ENCODE results near the gene KCNK6.

The KCNK6 gene

DNA sequence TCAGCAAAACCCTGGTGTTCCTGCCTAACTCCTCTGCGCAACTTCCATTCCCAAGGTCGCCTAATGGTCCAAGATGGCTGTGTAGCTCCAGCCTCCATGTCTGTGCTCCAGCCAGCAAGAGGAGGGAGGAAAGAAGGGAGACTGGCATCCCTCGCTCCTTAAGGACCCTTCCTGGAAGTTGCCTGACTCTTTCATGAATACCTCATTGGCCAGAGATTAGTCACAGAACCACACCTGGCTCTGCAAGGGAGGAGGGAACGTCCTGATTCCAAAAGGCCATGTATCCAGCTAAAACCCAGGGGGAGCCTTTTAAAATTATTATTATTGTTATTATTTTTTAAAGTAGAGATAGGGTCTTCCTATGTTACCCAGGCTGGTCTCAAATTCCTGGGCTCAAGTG lies 4.8 kb downstream of the KCNK6 start:
- peaks cover 11% of the 10 kb centered on the region for H3K4me1 ChIP-seq (ENCODE audit: control insufficient read depth, insufficient read depth, low read depth, low read length)
- no peak overlapping the region for H3K18ac ChIP-seq (ENCODE audit: low read depth in 1 of 2, low read length in 2 of 2)
- no peak overlapping the region for H3K14ac ChIP-seq (ENCODE audit: low read length in 2 of 2)
- H4K91ac ChIP-seq (ENCODE audit: low read length): no peak overlapping the region
- DNase-seq: no peak
- WGBS: 96% methylated on average over 2 of the region's 4 CpGs
- H3K4me3 ChIP-seq (ENCODE audit: insufficient read depth in 1 of 2, low read depth in 1 of 2, low read length in 2 of 2): no peak overlapping the region
- no peaks in the 10 kb centered on the region for H3K9me3 ChIP-seq (ENCODE audit: control insufficient read depth, low read length)
- H2BK15ac ChIP-seq (ENCODE audit: low read depth, poor library complexity, severe bottlenecking): no peak overlapping the region
- no peak overlapping the region for H3K23ac ChIP-seq (ENCODE audit: low read length in 2 of 2)
- no peak overlapping the region for H2BK12ac ChIP-seq (ENCODE audit: low read length in 2 of 2)
- H3K27me3 ChIP-seq (ENCODE audit: control insufficient read depth in 1 of 2, insufficient read depth in 1 of 2, low read length in 2 of 2): peaks cover 0 to 2% of the 10 kb centered on the region in 2 experiments
- H3K9ac ChIP-seq (ENCODE audit: low read length): no peak overlapping the region
- H2BK120ac ChIP-seq (ENCODE audit: low read depth, low read length): no peak overlapping the region
- no peak overlapping the region for H3K4me2 ChIP-seq (ENCODE audit: low read length, poor library complexity, severe bottlenecking)
- H2AFZ ChIP-seq (ENCODE audit: low read depth, low read length): no peak overlapping the region
- peaks cover 5% of the 10 kb centered on the region for H3K79me1 ChIP-seq (replicated peaks; ENCODE audit: low read length, poor library complexity, severe bottlenecking)
- no peak overlapping the region for H2AK5ac ChIP-seq (ENCODE audit: low read length, severe bottlenecking)
- H3K27ac ChIP-seq (ENCODE audit: low read length, poor library complexity, severe bottlenecking): no peak overlapping the region
- no peak overlapping the region for H3K4ac ChIP-seq (ENCODE audit: low read depth in 1 of 2, low read length in 2 of 2)
- H3K36me3 ChIP-seq (ENCODE audit: control insufficient read depth in 1 of 2, insufficient read depth in 2 of 2, low read depth in 1 of 2, low read length in 2 of 2): peaks cover 5 to 31% of the 10 kb centered on the region in 2 experiments
- no peak overlapping the region for H4K8ac ChIP-seq (ENCODE audit: low read length)
- no peak overlapping the region for H2BK5ac ChIP-seq (ENCODE audit: low read depth, low read length, poor library complexity, severe bottlenecking)

- Histone ChIP-seq H2AK5ac (ENCODE audit: low read length, severe bottlenecking) (no peak overlapping the region), H3K27me3 (ENCODE audit: control insufficient read depth in 1 of 2, insufficient read depth in 1 of 2, low read length in 2 of 2) (no peaks in the 10 kb centered on the region)
- 95% methylated on average over 22 of the region's 22 CpGs for WGBS
Observed at GRCh38 chr19:38326591-38326990, 6.9 kb downstream of the KCNK6 start.

DNA sequence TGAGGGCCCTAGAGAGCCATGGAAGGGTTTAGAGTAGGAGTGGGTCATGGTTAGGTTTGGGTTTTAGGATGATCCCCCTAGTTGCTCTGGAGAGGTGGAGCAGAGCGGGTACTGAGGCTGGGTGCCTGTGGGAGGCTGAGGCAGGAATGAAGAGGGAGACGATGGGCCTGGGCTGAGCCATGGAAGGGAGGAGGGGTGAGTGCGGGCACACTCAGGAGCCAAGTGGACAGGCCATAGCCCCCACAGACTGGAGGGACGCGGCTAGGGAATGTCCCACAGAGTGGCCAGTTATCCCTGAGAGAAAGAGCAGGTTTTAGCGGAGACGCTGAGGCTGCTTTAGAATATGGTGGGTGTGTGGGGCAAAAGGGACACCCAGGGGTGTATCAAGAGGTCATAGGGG lies 10.0 kb downstream of the KCNK6 start:
- H2BK120ac ChIP-seq (ENCODE audit: low read depth, low read length): no peak overlapping the region
- WGBS: 90% methylated on average over 7 of the region's 7 CpGs
- no peak overlapping the region for H3K23ac ChIP-seq (ENCODE audit: low read length in 2 of 2)
- peaks cover 2% of the 10 kb centered on the region for H3K79me1 ChIP-seq (replicated peaks; ENCODE audit: low read length, poor library complexity, severe bottlenecking)
- H3K9me3 ChIP-seq (ENCODE audit: control insufficient read depth, low read length): no peaks in the 10 kb centered on the region
- no peak overlapping the region for H2AK5ac ChIP-seq (ENCODE audit: low read length, severe bottlenecking)
- no peak for DNase-seq
- H3K4me2 ChIP-seq (ENCODE audit: low read length, poor library complexity, severe bottlenecking): no peak overlapping the region
- H4K8ac ChIP-seq (ENCODE audit: low read length): no peak overlapping the region
- H3K14ac ChIP-seq (ENCODE audit: low read length in 2 of 2): no peak overlapping the region
- no peak overlapping the region for H2BK15ac ChIP-seq (ENCODE audit: low read depth, poor library complexity, severe bottlenecking)
- no peaks in the 10 kb centered on the region for H3K27me3 ChIP-seq (ENCODE audit: control insufficient read depth in 1 of 2, insufficient read depth in 1 of 2, low read length in 2 of 2)
- H2BK5ac ChIP-seq (ENCODE audit: low read depth, low read length, poor library complexity, severe bottlenecking): no peak overlapping the region
- no peak overlapping the region for H3K4ac ChIP-seq (ENCODE audit: low read depth in 1 of 2, low read length in 2 of 2)
- H3K9ac ChIP-seq (ENCODE audit: low read length): no peak overlapping the region
- H4K91ac ChIP-seq (ENCODE audit: low read length): no peak overlapping the region
- H2BK12ac ChIP-seq (ENCODE audit: low read length in 2 of 2): no peak overlapping the region
- H3K4me3 ChIP-seq (ENCODE audit: insufficient read depth in 1 of 2, low read depth in 1 of 2, low read length in 2 of 2): no peak overlapping the region
- H3K4me1 ChIP-seq (ENCODE audit: control insufficient read depth, insufficient read depth, low read depth, low read length): no peaks in the 10 kb centered on the region
- H3K27ac ChIP-seq (ENCODE audit: low read length, poor library complexity, severe bottlenecking): no peak overlapping the region
- no peak overlapping the region for H2AFZ ChIP-seq (ENCODE audit: low read depth, low read length)
- no peak overlapping the region for H3K18ac ChIP-seq (ENCODE audit: low read depth in 1 of 2, low read length in 2 of 2)
- peaks cover 5 to 28% of the 10 kb centered on the region in 2 experiments for H3K36me3 ChIP-seq (ENCODE audit: control insufficient read depth in 1 of 2, insufficient read depth in 2 of 2, low read depth in 1 of 2, low read length in 2 of 2)

More at GRCh38 chr19:38326591-38326990, 6.9 kb downstream of the KCNK6 start:
- H3K9ac ChIP-seq (ENCODE audit: low read length): no peak overlapping the region
- no peak overlapping the region for H2BK12ac ChIP-seq (ENCODE audit: low read length in 2 of 2)
- H4K8ac ChIP-seq (ENCODE audit: low read length): no peak overlapping the region
- no peak overlapping the region for H3K4ac ChIP-seq (ENCODE audit: low read depth in 1 of 2, low read length in 2 of 2)
- H2BK15ac ChIP-seq (ENCODE audit: low read depth, poor library complexity, severe bottlenecking): no peak overlapping the region
- no peak overlapping the region for H3K4me3 ChIP-seq (ENCODE audit: insufficient read depth in 1 of 2, low read depth in 1 of 2, low read length in 2 of 2)
- no peaks in the 10 kb centered on the region for H3K4me1 ChIP-seq (ENCODE audit: control insufficient read depth, insufficient read depth, low read depth, low read length)
- no peak overlapping the region for H3K27ac ChIP-seq (ENCODE audit: low read length, poor library complexity, severe bottlenecking)
- no peak overlapping the region for H2AFZ ChIP-seq (ENCODE audit: low read depth, low read length)
- peaks cover 2% of the 10 kb centered on the region for H3K79me1 ChIP-seq (replicated peaks; ENCODE audit: low read length, poor library complexity, severe bottlenecking)
- H3K36me3 ChIP-seq (ENCODE audit: control insufficient read depth in 1 of 2, insufficient read depth in 2 of 2, low read depth in 1 of 2, low read length in 2 of 2): peaks cover 5 to 31% of the 10 kb centered on the region in 2 experiments
- no peak overlapping the region for H3K18ac ChIP-seq (ENCODE audit: low read depth in 1 of 2, low read length in 2 of 2)
- H2BK5ac ChIP-seq (ENCODE audit: low read depth, low read length, poor library complexity, severe bottlenecking): no peak overlapping the region
- H2BK120ac ChIP-seq (ENCODE audit: low read depth, low read length): no peak overlapping the region
- no peak overlapping the region for H4K91ac ChIP-seq (ENCODE audit: low read length)
- H3K9me3 ChIP-seq (ENCODE audit: control insufficient read depth, low read length): no peaks in the 10 kb centered on the region
- no peak overlapping the region for H3K4me2 ChIP-seq (ENCODE audit: low read length, poor library complexity, severe bottlenecking)
- DNase-seq: no peak
- H3K14ac ChIP-seq (ENCODE audit: low read length in 2 of 2): no peak overlapping the region
- H3K23ac ChIP-seq (ENCODE audit: low read length in 2 of 2): no peak overlapping the region

GRCh38 chr19:38331728-38332127 lies 12.1 kb downstream of the KCNK6 start:
- no peak overlapping the region for H3K4ac ChIP-seq (ENCODE audit: low read depth in 1 of 2, low read length in 2 of 2)
- H2AFZ ChIP-seq (ENCODE audit: low read depth, low read length): no peak overlapping the region
- H3K36me3 ChIP-seq (ENCODE audit: control insufficient read depth in 1 of 2, insufficient read depth in 2 of 2, low read depth in 1 of 2, low read length in 2 of 2): peaks cover 5 to 17% of the 10 kb centered on the region in 2 experiments
- DNase-seq: no peak
- H2BK12ac ChIP-seq (ENCODE audit: low read length in 2 of 2): no peak overlapping the region
- no peaks in the 10 kb centered on the region for H3K27me3 ChIP-seq (ENCODE audit: control insufficient read depth in 1 of 2, insufficient read depth in 1 of 2, low read length in 2 of 2)
- no peak overlapping the region for H3K27ac ChIP-seq (ENCODE audit: low read length, poor library complexity, severe bottlenecking)
- H3K79me1 ChIP-seq (replicated peaks; ENCODE audit: low read length, poor library complexity, severe bottlenecking): no peaks in the 10 kb centered on the region
- no peaks in the 10 kb centered on the region for H3K9me3 ChIP-seq (ENCODE audit: control insufficient read depth, low read length)
- H2BK5ac ChIP-seq (ENCODE audit: low read depth, low read length, poor library complexity, severe bottlenecking): no peak overlapping the region
- no peak overlapping the region for H2BK120ac ChIP-seq (ENCODE audit: low read depth, low read length)
- no peak overlapping the region for H3K18ac ChIP-seq (ENCODE audit: low read depth in 1 of 2, low read length in 2 of 2)
- WGBS: no CpG with 5 or more reads among the region's 1 CpG
- H4K91ac ChIP-seq (ENCODE audit: low read length): no peak overlapping the region
- H3K9ac ChIP-seq (ENCODE audit: low read length): no peak overlapping the region
- no peak overlapping the region for H2BK15ac ChIP-seq (ENCODE audit: low read depth, poor library complexity, severe bottlenecking)
- no peak overlapping the region for H3K4me2 ChIP-seq (ENCODE audit: low read length, poor library complexity, severe bottlenecking)
- no peaks in the 10 kb centered on the region for H3K4me1 ChIP-seq (ENCODE audit: control insufficient read depth, insufficient read depth, low read depth, low read length)
- H3K4me3 ChIP-seq (ENCODE audit: insufficient read depth in 1 of 2, low read depth in 1 of 2, low read length in 2 of 2): no peak overlapping the region
- H4K8ac ChIP-seq (ENCODE audit: low read length): no peak overlapping the region
- no peak overlapping the region for H3K14ac ChIP-seq (ENCODE audit: low read length in 2 of 2)
- H2AK5ac ChIP-seq (ENCODE audit: low read length, severe bottlenecking): no peak overlapping the region
- H3K23ac ChIP-seq (ENCODE audit: low read length in 2 of 2): no peak overlapping the region

All from mesenchymal stem cell (in vitro differentiated cells and primary cell).